ENCODE measurements around the gene ADISSP.
A peak's percentile ranks its signal among the peaks of the same experiment; 100 is the strongest.
"Not testable (repeated sequence)": the region's sequence is repeated elsewhere in the genome, so short reads cannot be mapped to it uniquely, and the experiment has no call there.

ADISSP gene

GRCh38 chr20:3798373-3798768 is 30.8 kb upstream of the ADISSP start:
- TF ChIP-seq TAF1 (IDR thresholded peaks at IDR 0.05; ENCODE audit: low read depth, low read length) (no peak), POU2F2 (IDR thresholded peaks at IDR 0.05; ENCODE audit: low read depth, low read length) (no peak), POLR2A (IDR thresholded peaks at IDR 0.05; ENCODE audit: low read depth, low read length) (no peak), SPI1 (IDR thresholded peaks at IDR 0.05; ENCODE audit: low read depth, low read length) (no peak), PAX5 (IDR thresholded peaks at IDR 0.05; ENCODE audit: insufficient read depth, low read length, severe bottlenecking) (no peak), POLR2AphosphoS5 (IDR thresholded peaks at IDR 0.05; ENCODE audit: low read depth, low read length) (no peak)
- FAIRE-seq (no peak), DNase-seq (ENCODE audit: insufficient read length, low spot score) (no peak)

DNA sequence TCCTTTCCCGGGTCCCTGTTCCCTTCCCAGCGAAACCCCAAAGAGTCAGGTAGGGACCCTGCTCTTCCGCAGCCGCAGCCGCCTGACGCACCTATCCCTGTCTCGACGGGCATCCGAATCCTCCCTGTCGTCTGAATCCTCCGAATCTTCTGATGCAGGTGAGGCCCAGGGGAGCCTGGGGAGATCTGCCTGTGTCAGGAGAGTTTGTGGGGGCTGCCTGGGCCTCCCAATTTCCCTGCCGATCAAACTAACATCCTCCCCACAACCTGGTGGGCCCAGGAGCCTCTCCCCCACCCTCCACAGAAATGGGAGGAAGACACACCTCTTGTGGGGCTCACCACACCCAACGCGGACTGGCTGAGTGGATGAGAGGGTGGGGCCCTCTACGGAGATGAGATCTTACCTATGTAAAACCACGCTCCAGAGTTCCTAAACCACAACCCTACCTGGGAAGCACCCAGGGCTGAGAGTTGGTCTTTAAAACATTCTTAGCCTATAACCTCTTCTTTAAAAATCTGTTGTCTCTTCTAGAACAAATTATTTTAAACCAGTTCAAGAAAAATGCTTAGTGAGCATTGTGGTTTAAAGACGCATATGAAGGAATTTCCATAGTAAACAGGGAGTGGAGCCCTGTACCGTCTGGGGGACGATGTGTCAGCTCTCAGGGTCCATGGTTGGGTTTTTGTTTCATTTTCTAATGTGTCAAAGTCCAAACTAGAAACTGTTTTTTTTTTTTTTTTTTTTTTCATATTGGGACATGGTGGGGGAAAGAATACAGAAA is 30.2 kb upstream of the ADISSP start:
- DNase-seq (ENCODE audit: insufficient read length, low spot score), result no peak
- no peak for TF ChIP-seq SPI1 (IDR thresholded peaks at IDR 0.05; ENCODE audit: low read depth, low read length)
- TF ChIP-seq POLR2AphosphoS5 (IDR thresholded peaks at IDR 0.05; ENCODE audit: low read depth, low read length), result no peak
- no peak for TF ChIP-seq POU2F2 (IDR thresholded peaks at IDR 0.05; ENCODE audit: low read depth, low read length)
- TF ChIP-seq TAF1 (IDR thresholded peaks at IDR 0.05; ENCODE audit: low read depth, low read length), result no peak
- no peak for TF ChIP-seq PAX5 (IDR thresholded peaks at IDR 0.05; ENCODE audit: insufficient read depth, low read length, severe bottlenecking)
- TF ChIP-seq POLR2A (IDR thresholded peaks at IDR 0.05; ENCODE audit: low read depth, low read length), result no peak
- peak; percentile 54 for FAIRE-seq

- DNase-seq (ENCODE audit: insufficient read length, low spot score) (no peak), FAIRE-seq (no peak)
- TF ChIP-seq SPI1 (IDR thresholded peaks at IDR 0.05; ENCODE audit: low read depth, low read length) (no peak), POLR2A (IDR thresholded peaks at IDR 0.05; ENCODE audit: low read depth, low read length) (no peak), POLR2AphosphoS5 (IDR thresholded peaks at IDR 0.05; ENCODE audit: low read depth, low read length) (no peak), TAF1 (IDR thresholded peaks at IDR 0.05; ENCODE audit: low read depth, low read length) (no peak), PAX5 (IDR thresholded peaks at IDR 0.05; ENCODE audit: insufficient read depth, low read length, severe bottlenecking) (no peak), POU2F2 (IDR thresholded peaks at IDR 0.05; ENCODE audit: low read depth, low read length) (no peak)
These were observed 29.6 kb upstream of the ADISSP start for GRCh38 chr20:3797226-3797545.

DNA sequence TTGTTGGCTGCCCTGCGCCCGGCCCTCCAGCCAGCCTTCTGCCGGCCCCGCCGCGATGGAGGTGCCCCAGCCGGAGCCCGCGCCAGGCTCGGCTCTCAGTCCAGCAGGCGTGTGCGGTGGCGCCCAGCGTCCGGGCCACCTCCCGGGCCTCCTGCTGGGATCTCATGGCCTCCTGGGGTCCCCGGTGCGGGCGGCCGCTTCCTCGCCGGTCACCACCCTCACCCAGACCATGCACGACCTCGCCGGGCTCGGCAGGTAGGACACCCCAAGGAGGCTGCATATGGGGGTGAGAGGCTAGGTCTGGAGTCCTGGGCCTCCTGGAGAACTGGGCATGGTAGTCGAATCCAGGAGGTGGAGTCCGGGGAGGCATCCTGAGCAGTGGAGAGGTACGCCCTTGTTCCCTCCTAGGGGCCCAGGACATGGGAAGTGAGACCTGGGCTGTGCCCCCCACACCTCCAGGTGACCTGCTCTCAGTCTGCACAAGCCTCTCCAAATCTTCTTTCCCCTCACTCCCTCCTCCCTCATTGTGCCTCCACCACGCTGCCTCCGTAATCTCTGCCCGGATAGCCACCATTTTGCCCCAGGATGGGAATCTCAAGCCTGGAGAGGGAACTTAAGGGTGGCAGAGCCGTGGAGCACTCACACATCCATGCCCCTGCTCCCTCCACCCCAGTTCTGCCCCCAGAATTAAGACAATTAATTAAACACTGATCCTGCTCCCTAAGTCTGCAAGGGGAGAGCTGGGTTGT is 29.1 kb upstream of the ADISSP start:
- DNase-seq (ENCODE audit: insufficient read length, low spot score) (no peak), FAIRE-seq (no peak)
- TF ChIP-seq SPI1 (IDR thresholded peaks at IDR 0.05; ENCODE audit: low read depth, low read length) (no peak), POU2F2 (IDR thresholded peaks at IDR 0.05; ENCODE audit: low read depth, low read length) (no peak), PAX5 (IDR thresholded peaks at IDR 0.05; ENCODE audit: insufficient read depth, low read length, severe bottlenecking) (no peak), POLR2A (IDR thresholded peaks at IDR 0.05; ENCODE audit: low read depth, low read length) (no peak), TAF1 (IDR thresholded peaks at IDR 0.05; ENCODE audit: low read depth, low read length) (no peak), POLR2AphosphoS5 (IDR thresholded peaks at IDR 0.05; ENCODE audit: low read depth, low read length) (no peak)

DNA sequence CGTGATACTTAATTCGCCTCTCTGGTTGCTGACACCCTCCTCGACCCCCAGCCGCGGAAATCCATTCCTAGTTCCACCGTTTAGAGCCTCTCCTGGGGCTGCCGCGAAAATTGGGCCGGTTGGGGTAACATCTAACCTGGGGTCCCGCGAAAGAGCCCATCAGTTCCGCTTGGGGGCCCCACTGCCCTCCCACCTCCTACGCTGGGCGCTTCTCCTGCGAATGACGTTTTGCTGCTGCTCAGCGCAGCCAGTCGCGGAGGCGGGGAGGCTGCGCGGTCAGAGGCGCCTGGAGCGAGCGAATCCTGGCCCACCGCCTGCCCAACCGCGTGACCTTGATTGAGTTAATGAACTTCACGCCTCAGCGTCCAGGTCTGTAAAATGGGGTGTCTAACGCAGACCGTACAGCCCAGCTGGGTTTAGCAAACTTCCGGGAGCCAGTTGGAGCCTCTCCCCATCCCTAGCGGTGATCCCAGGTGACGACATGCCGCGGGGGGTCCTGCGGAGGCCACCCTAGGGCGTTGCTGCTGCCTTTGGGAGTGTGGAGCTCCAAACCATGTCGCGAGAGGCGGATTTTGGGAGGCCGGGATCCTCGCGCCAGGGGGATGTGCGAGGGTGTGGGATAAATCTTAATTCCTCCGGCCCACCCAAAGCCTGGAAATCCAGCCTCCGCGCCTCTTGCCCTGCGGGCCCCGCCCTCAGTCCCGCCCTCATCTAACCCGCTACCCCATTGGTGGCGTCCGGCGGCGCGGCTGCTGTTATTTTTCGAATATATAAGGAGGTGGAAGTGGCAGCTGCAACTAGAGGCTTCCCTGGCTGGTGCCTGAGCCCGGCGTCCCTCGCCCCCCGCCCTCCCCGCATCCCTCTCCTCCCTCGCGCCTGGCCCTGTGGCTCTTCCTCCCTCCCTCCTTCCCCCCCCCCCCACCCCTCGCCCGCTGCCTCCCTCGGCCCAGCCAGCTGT is 28.2 kb upstream of the ADISSP start, which contains the start of gene CDC25B:
Gene CDC25B (plus strand): TSS at position 800 of the 958 bp plus-strand sequence. CDS start 222 bp downstream, outside the sequence.
- peak; percentile 96 for FAIRE-seq
- DNase-seq (ENCODE audit: insufficient read length, low spot score), result peak; percentile 91
- peak; percentile 41; the same call in 1 of the 2 replicates for TF ChIP-seq TAF1 (IDR thresholded peaks at IDR 0.05; ENCODE audit: low read depth, low read length)
- peak; percentile 43 for TF ChIP-seq PAX5 (IDR thresholded peaks at IDR 0.05; ENCODE audit: insufficient read depth, low read length, severe bottlenecking)
- no peak for TF ChIP-seq POU2F2 (IDR thresholded peaks at IDR 0.05; ENCODE audit: low read depth, low read length)
- no peak for TF ChIP-seq SPI1 (IDR thresholded peaks at IDR 0.05; ENCODE audit: low read depth, low read length)
- peak; percentile 46 for TF ChIP-seq POLR2A (IDR thresholded peaks at IDR 0.05; ENCODE audit: low read depth, low read length)
- TF ChIP-seq POLR2AphosphoS5 (IDR thresholded peaks at IDR 0.05; ENCODE audit: low read depth, low read length), result no peak

DNA sequence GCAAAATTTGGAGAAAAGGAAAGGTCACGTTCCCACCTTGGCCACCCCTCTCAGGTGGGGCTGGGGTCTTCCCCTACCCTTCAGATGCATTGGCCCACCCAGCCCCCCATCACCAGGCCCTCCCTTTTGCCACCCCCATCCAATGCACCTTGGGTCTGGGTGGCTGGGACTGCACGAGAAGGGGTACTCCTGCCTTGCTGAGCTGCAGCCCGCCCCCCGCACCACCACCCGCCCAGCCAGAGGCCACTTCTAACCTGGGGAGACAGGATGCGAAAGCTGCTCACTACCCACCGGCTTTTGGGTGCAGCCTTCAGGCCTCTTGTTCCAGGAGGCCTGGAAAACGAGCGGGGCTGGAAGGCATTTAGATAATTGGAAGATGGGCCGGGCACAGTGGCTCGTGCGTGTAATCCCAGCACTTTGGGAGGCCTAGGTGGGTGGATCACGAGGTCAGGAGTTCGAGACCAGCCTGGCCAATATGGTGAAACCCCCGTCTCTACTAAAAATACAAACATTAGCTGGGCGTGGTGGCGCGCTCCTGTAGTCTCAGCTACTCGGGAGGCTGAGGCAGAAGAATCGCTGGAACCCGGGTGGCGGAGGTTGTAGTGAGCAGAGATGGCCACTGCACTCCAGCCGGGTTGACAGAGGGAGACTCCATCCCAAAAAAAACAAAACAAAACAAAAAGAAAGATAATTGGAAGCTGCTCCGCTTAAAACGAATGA is 27.3 kb upstream of the ADISSP start:
- DNase-seq (ENCODE audit: insufficient read length, low spot score) (no peak), FAIRE-seq (no peak)
- TF ChIP-seq POLR2A (IDR thresholded peaks at IDR 0.05; ENCODE audit: low read depth, low read length) (no peak), SPI1 (IDR thresholded peaks at IDR 0.05; ENCODE audit: low read depth, low read length) (no peak), TAF1 (IDR thresholded peaks at IDR 0.05; ENCODE audit: low read depth, low read length) (no peak), POU2F2 (IDR thresholded peaks at IDR 0.05; ENCODE audit: low read depth, low read length) (no peak), POLR2AphosphoS5 (IDR thresholded peaks at IDR 0.05; ENCODE audit: low read depth, low read length) (no peak), PAX5 (IDR thresholded peaks at IDR 0.05; ENCODE audit: insufficient read depth, low read length, severe bottlenecking) (no peak)

DNA sequence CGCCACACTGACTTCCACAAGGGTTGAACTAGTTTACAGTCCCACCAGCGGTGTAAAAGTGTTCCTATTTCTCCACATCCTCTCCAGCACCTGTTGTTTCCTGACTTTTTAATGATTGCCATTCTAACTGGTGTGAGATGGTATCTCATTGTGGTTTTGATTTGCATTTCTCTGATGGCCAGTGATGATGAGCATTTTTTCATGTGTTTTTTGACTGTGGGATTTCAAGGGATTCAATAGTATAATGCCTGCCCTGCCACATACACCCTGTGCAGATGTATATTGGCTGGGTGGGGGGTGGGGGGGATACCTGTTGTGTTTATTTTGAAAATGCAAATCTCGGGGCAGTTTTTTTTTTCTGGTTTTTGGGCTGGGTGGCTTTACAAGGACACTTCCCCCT is 26.6 kb upstream of the ADISSP start:
- not testable (repeated sequence) for DNase-seq (ENCODE audit: insufficient read length, low spot score); FAIRE-seq

DNA sequence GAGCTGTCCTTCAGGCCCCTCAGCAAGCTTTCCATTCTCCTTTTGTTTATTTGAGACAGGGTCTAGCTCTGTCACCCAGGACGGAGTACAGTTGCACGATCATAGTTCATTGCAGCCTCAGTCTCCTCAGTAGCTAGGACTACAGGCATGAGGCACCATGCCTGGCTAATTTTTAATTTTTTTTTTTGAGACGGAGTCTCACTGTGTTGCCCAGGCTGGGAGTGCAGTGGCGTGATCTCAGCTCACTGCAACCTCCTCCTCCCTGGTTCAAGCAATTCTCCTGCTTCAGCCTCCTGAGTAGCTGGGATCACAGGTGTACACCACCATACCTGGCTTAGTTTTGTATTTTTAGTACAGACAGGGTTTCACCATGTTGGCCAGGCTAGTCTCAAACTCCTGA is 21.6 kb upstream of the ADISSP start:
- FAIRE-seq; DNase-seq (ENCODE audit: insufficient read length, low spot score): not testable (repeated sequence)

GRCh38 chr20:3788685-3789155 is 21.2 kb upstream of the ADISSP start:
- no peak for DNase-seq (ENCODE audit: insufficient read length, low spot score)

More at GRCh38 chr20:3788685-3789155, 21.2 kb upstream of the ADISSP start:
- TF ChIP-seq SPI1 (IDR thresholded peaks at IDR 0.05; ENCODE audit: low read depth, low read length), result no peak
- TF ChIP-seq POLR2A (IDR thresholded peaks at IDR 0.05; ENCODE audit: low read depth, low read length), result no peak
- TF ChIP-seq POLR2AphosphoS5 (IDR thresholded peaks at IDR 0.05; ENCODE audit: low read depth, low read length), result no peak
- TF ChIP-seq PAX5 (IDR thresholded peaks at IDR 0.05; ENCODE audit: insufficient read depth, low read length, severe bottlenecking), result no peak
- TF ChIP-seq TAF1 (IDR thresholded peaks at IDR 0.05; ENCODE audit: low read depth, low read length), result no peak
- no peak for TF ChIP-seq POU2F2 (IDR thresholded peaks at IDR 0.05; ENCODE audit: low read depth, low read length)
- no peak for FAIRE-seq
